Smooth muscle cell (in vitro differentiated cells): ENCODE measurements around the gene RPS21. TPM values are rescaled to one million over a fixed set of nuclear protein-coding genes. Genes with fewer than 3 reads are reported as not detected.

Experiments
- DNase-seq: peaks from one replicate; lab custom pipeline; 2025; ENCODE audit not compliant: unreplicated experiment; lab: John Stamatoyannopoulos, UW
- H2AFZ ChIP-seq: fragments of 200-600 bp; sonication (generic); 2 replicates; pipeline ENCODE4 v1.6.0; 2016; ENCODE audit warnings: antibody characterized with exemption, low read depth, mild to moderate bottlenecking
- H3F3A ChIP-seq: fragments of 200-600 bp; sonication (generic); 2 replicates; pipeline ENCODE4 v1.6.0; 2017; ENCODE audit warnings: antibody characterized with exemption, low read depth
- H3K27ac ChIP-seq: fragments of 200-600 bp; sonication (generic); 2 replicates; pipeline ENCODE4 v1.5.1; 2016; ENCODE audit warnings: low read depth, mild to moderate bottlenecking
- H3K27me3 ChIP-seq: fragments of 200-600 bp; sonication (generic); 2 replicates; pipeline ENCODE4 v1.6.1; 2016; ENCODE audit warnings: low read depth, mild to moderate bottlenecking
- H3K36me3 ChIP-seq: fragments of 200-600 bp; sonication (generic); 2 replicates; pipeline ENCODE4 v1.5.1; 2016; ENCODE audit warnings: low read depth
- H3K4me1 ChIP-seq: fragments of 200-600 bp; sonication (generic); 2 replicates; pipeline ENCODE4 v1.5.1; 2016; ENCODE audit warnings: low read depth
- H3K4me2 ChIP-seq: fragments of 200-600 bp; sonication (generic); 2 replicates; pipeline ENCODE4 v1.6.0; 2016; ENCODE audit warnings: mild to moderate bottlenecking
- H3K4me3 ChIP-seq: fragments of 200-600 bp; sonication (generic); 2 replicates; pipeline ENCODE4 v1.5.1; 2016; ENCODE audit warnings: mild to moderate bottlenecking
- H3K79me2 ChIP-seq: fragments of 200-600 bp; sonication (generic); 2 replicates; pipeline ENCODE4 v1.6.0; 2016; ENCODE audit warnings: low read depth, mild to moderate bottlenecking
- H3K9ac ChIP-seq: fragments of 200-600 bp; sonication (generic); 2 replicates; pipeline ENCODE4 v1.6.0; 2016; ENCODE audit warnings: low read depth
- H3K9me3 ChIP-seq: fragments of 200-600 bp; sonication (generic); replicated peaks from 2 replicates; pipeline ENCODE4 v1.5.1; 2016; ENCODE audit warnings: low read depth
- H4K20me1 ChIP-seq: fragments of 200-600 bp; sonication (generic); 2 replicates; pipeline ENCODE4 v1.6.0; 2016; ENCODE audit warnings: low read depth
- CTCF ChIP-seq: fragments of 200-600 bp; sonication (generic); IDR thresholded peaks from 2 replicates; pipeline ENCODE4 v1.5.1; 2017; ENCODE audit warnings: borderline replicate concordance, mild to moderate bottlenecking, antibody characterized with exemption; ENCODE audit not compliant: insufficient read depth, poor library complexity, severe bottlenecking
- WGBS: methylation state at CpG from one replicate; pipeline ENCODE4 v1.1.7; 2016; ENCODE audit warnings: low lambda C conversion rate; 5-methylcytosine and 5-hydroxymethylcytosine counted together
- polyA plus RNA-seq: library from polyadenylated mRNA; unstranded; fragments of >200 nt; fragmentation: Nextera tagmentation; extraction: Ambion mirVana; gene quantifications from 2 replicates; pipeline ENCODE4 v1.2.1, GENCODE V29; 2016
- total RNA-seq: library from RNA; depleted of rRNA; stranded (reverse); fragments of >200 nt; gene quantifications from 2 replicates; pipeline ENCODE4 v1.2.3, GENCODE V29; 2014

The RPS21 gene
- total and polyA plus RNA-seq, 2 experiments from 2014 or later = 438 to 4,082 TPM

GRCh38 chr20:62403331-62403730 is 16.4 kb downstream of the RPS21 start:
- H3K27ac ChIP-seq = no peak overlapping the region
- no peak for DNase-seq
- peaks cover 11% of the 10 kb centered on the region for H3K79me2 ChIP-seq
- no peaks in the 10 kb centered on the region for H3K9me3 ChIP-seq
- no peaks in the 10 kb centered on the region for H3K27me3 ChIP-seq
- TF ChIP-seq CTCF = no peak
- peaks cover 6% of the 10 kb centered on the region for H4K20me1 ChIP-seq
- 92% methylated on average over 13 of the region's 13 CpGs for WGBS
- H3K4me1 ChIP-seq = peaks cover 8% of the 10 kb centered on the region
- H3K36me3 ChIP-seq = no peaks in the 10 kb centered on the region
- no peak overlapping the region for H3K4me2 ChIP-seq
- H3F3A ChIP-seq = no peaks in the 10 kb centered on the region
- H3K4me3 ChIP-seq = no peak overlapping the region
- H2AFZ ChIP-seq = no peak overlapping the region
- no peak overlapping the region for H3K9ac ChIP-seq

GRCh38 chr20:62404112-62404665 is 17.3 kb downstream of the RPS21 start:
- H3K4me2 ChIP-seq = no peak overlapping the region
- H3K79me2 ChIP-seq = peaks cover 11% of the 10 kb centered on the region
- peaks cover 8% of the 10 kb centered on the region for H3K4me1 ChIP-seq
- H4K20me1 ChIP-seq = peaks cover 6% of the 10 kb centered on the region
- H3F3A ChIP-seq = no peaks in the 10 kb centered on the region
- no peak overlapping the region for H3K9ac ChIP-seq
- no peak for DNase-seq
- H3K4me3 ChIP-seq = no peak overlapping the region
- no peak overlapping the region for H2AFZ ChIP-seq
- no peaks in the 10 kb centered on the region for H3K36me3 ChIP-seq
- TF ChIP-seq CTCF = no peak
- no peaks in the 10 kb centered on the region for H3K9me3 ChIP-seq
- H3K27ac ChIP-seq = no peak overlapping the region
- no peaks in the 10 kb centered on the region for H3K27me3 ChIP-seq
- 95% methylated on average over 9 of the region's 9 CpGs for WGBS

- Histone ChIP-seq H3K79me2 (peaks cover 11% of the 10 kb centered on the region), H3K9me3 (no peaks in the 10 kb centered on the region), H3K36me3 (no peaks in the 10 kb centered on the region), H3K4me3 (no peak overlapping the region), H3F3A (no peaks in the 10 kb centered on the region), H3K4me1 (peaks cover 8% of the 10 kb centered on the region), H3K27ac (no peak overlapping the region), H2AFZ (no peak overlapping the region), H3K4me2 (no peak overlapping the region), H4K20me1 (peaks cover 6% of the 10 kb centered on the region), H3K27me3 (no peaks in the 10 kb centered on the region), H3K9ac (no peak overlapping the region)
- no peak for TF ChIP-seq CTCF
- 98% methylated on average over 12 of the region's 12 CpGs for WGBS
- DNase-seq = no peak
Measured at GRCh38 chr20:62404761-62405107, 17.8 kb downstream of the RPS21 start.
